ENCODE measurements around the gene PSAT1.

The PSAT1 gene

GRCh38 chr9:78320875-78321496 lies 24.1 kb downstream of the PSAT1 start:
- H3K9ac ChIP-seq (ENCODE audit: low read length): no peak overlapping the region
- H3K4me2 ChIP-seq (ENCODE audit: low read length): no peak overlapping the region
- H3K79me2 ChIP-seq (ENCODE audit: low read length): no peaks in the 10 kb centered on the region; the same call in 1 of the 2 replicates
- no peaks in the 10 kb centered on the region for H3K4me1 ChIP-seq (ENCODE audit: low read length)
- H3K27me3 ChIP-seq (ENCODE audit: low read depth, low read length): no peaks in the 10 kb centered on the region
- no peak overlapping the region for H3K4me3 ChIP-seq (ENCODE audit: low read length)
- H4K20me1 ChIP-seq (ENCODE audit: insufficient read depth, low read length): 0 out of 2 replicates have a peak, but pooled peaks cover 5% of the 10 kb centered on the region
- TF ChIP-seq EZH2phosphoT487 (IDR thresholded peaks at IDR 0.05; ENCODE audit: low read depth) (no peak), CTCF (IDR thresholded peaks at IDR 0.05; ENCODE audit: low read depth, low read length) (no peak)
- no peak overlapping the region for H2AFZ ChIP-seq (ENCODE audit: low read depth, low read length)
- no peak overlapping the region for H3K27ac ChIP-seq (ENCODE audit: low read length)
- H3K9me3 ChIP-seq (ENCODE audit: insufficient read depth, low read length): no peaks in the 10 kb centered on the region
- peaks cover 75% of the 10 kb centered on the region for H3K36me3 ChIP-seq (replicated peaks; ENCODE audit: low read depth, low read length)

- TF ChIP-seq EZH2phosphoT487 (IDR thresholded peaks at IDR 0.05; ENCODE audit: low read depth): no peak
- no peak for TF ChIP-seq CTCF (IDR thresholded peaks at IDR 0.05; ENCODE audit: low read depth, low read length)
- no peak overlapping the region for H3K27ac ChIP-seq (ENCODE audit: low read length)
- no peak overlapping the region for H3K4me2 ChIP-seq (ENCODE audit: low read length)
- 0 out of 2 replicates have a peak, but pooled peaks cover 5% of the 10 kb centered on the region for H4K20me1 ChIP-seq (ENCODE audit: insufficient read depth, low read length)
- no peaks in the 10 kb centered on the region for H3K27me3 ChIP-seq (ENCODE audit: low read depth, low read length)
- no peaks in the 10 kb centered on the region; the same call in 1 of the 2 replicates for H3K79me2 ChIP-seq (ENCODE audit: low read length)
- H2AFZ ChIP-seq (ENCODE audit: low read depth, low read length): no peak overlapping the region
- peaks cover 71% of the 10 kb centered on the region for H3K36me3 ChIP-seq (replicated peaks; ENCODE audit: low read depth, low read length)
- no peak overlapping the region for H3K4me3 ChIP-seq (ENCODE audit: low read length)
- no peak overlapping the region for H3K9ac ChIP-seq (ENCODE audit: low read length)
- no peaks in the 10 kb centered on the region for H3K9me3 ChIP-seq (ENCODE audit: insufficient read depth, low read length)
- no peaks in the 10 kb centered on the region for H3K4me1 ChIP-seq (ENCODE audit: low read length)
Observed at GRCh38 chr9:78321505-78321904, 24.6 kb downstream of the PSAT1 start.

- no peaks in the 10 kb centered on the region for H3K4me1 ChIP-seq (ENCODE audit: low read length)
- no peak overlapping the region for H3K4me2 ChIP-seq (ENCODE audit: low read length)
- no peaks in the 10 kb centered on the region; the same call in 1 of the 2 replicates for H3K79me2 ChIP-seq (ENCODE audit: low read length)
- no peak overlapping the region for H2AFZ ChIP-seq (ENCODE audit: low read depth, low read length)
- H3K9me3 ChIP-seq (ENCODE audit: insufficient read depth, low read length): no peaks in the 10 kb centered on the region
- no peak overlapping the region for H3K4me3 ChIP-seq (ENCODE audit: low read length)
- no peaks in the 10 kb centered on the region for H3K27me3 ChIP-seq (ENCODE audit: low read depth, low read length)
- H3K27ac ChIP-seq (ENCODE audit: low read length): no peak overlapping the region
- TF ChIP-seq CTCF (IDR thresholded peaks at IDR 0.05; ENCODE audit: low read depth, low read length) (no peak), EZH2phosphoT487 (IDR thresholded peaks at IDR 0.05; ENCODE audit: low read depth) (no peak)
- 0 out of 2 replicates have a peak, but pooled peaks cover 3% of the 10 kb centered on the region for H4K20me1 ChIP-seq (ENCODE audit: insufficient read depth, low read length)
- no peak overlapping the region for H3K9ac ChIP-seq (ENCODE audit: low read length)
- peaks cover 65% of the 10 kb centered on the region for H3K36me3 ChIP-seq (replicated peaks; ENCODE audit: low read depth, low read length)
Observed at GRCh38 chr9:78324068-78324650, 27.2 kb downstream of the PSAT1 start.

GRCh38 chr9:78324682-78325081 lies 27.8 kb downstream of the PSAT1 start:
- H3K36me3 ChIP-seq (replicated peaks; ENCODE audit: low read depth, low read length): peaks cover 62% of the 10 kb centered on the region
- H3K27me3 ChIP-seq (ENCODE audit: low read depth, low read length): no peaks in the 10 kb centered on the region

More at GRCh38 chr9:78324682-78325081, 27.8 kb downstream of the PSAT1 start:
- Histone ChIP-seq H2AFZ (ENCODE audit: low read depth, low read length) (no peak overlapping the region), H3K27ac (ENCODE audit: low read length) (no peak overlapping the region), H3K9me3 (ENCODE audit: insufficient read depth, low read length) (no peaks in the 10 kb centered on the region), H4K20me1 (ENCODE audit: insufficient read depth, low read length) (0 out of 2 replicates have a peak, but pooled peaks cover 3% of the 10 kb centered on the region), H3K9ac (ENCODE audit: low read length) (no peak overlapping the region), H3K4me2 (ENCODE audit: low read length) (no peak overlapping the region), H3K79me2 (ENCODE audit: low read length) (no peaks in the 10 kb centered on the region; the same call in 1 of the 2 replicates), H3K4me3 (ENCODE audit: low read length) (no peak overlapping the region), H3K4me1 (ENCODE audit: low read length) (no peaks in the 10 kb centered on the region)
- TF ChIP-seq CTCF (IDR thresholded peaks at IDR 0.05; ENCODE audit: low read depth, low read length): no peak
- no peak for TF ChIP-seq EZH2phosphoT487 (IDR thresholded peaks at IDR 0.05; ENCODE audit: low read depth)
